GM23338 (cell line): ENCODE data around the gene TNFRSF8. TPM values are rescaled to one million over a fixed set of nuclear protein-coding genes. Genes with fewer than 3 reads are reported as not detected.

Experiments used
- ATAC-seq: fragments of 200-7000 bp; cut with Tn5 transposase; 3 replicates; pipeline ENCODE4 v1.9.1; 2020
- DNase-seq: peaks from one replicate; pipeline ENCODE4 v3.0.0-alpha.2; 2015; ENCODE audit warnings: low spot score
- H2AFZ ChIP-seq: fragments of 200-600 bp; sonication (generic); 2 replicates; pipeline ENCODE4 v1.8.0; 2016; ENCODE audit warnings: antibody characterized with exemption, mild to moderate bottlenecking, moderate library complexity
- H3F3A ChIP-seq: fragments of 200-600 bp; sonication (generic); replicated peaks from 2 replicates; pipeline ENCODE4 v1.8.0; 2017; ENCODE audit warnings: antibody characterized with exemption, mixed run types, low read depth
- H3K27ac ChIP-seq: fragments of 200-600 bp; sonication (generic); 2 replicates; pipeline ENCODE4 v1.6.1; 2016; ENCODE audit warnings: low read depth
- H3K27me3 ChIP-seq: fragments of 200-600 bp; sonication (generic); 2 replicates; pipeline ENCODE4 v1.8.0; 2016; ENCODE audit warnings: mild to moderate bottlenecking, mixed run types, moderate library complexity; ENCODE audit not compliant: insufficient read depth
- H3K36me3 ChIP-seq: fragments of 200-600 bp; sonication (generic); 2 replicates; pipeline ENCODE4 v1.8.0; 2016; ENCODE audit warnings: mild to moderate bottlenecking; ENCODE audit not compliant: insufficient read depth
- H3K4me1 ChIP-seq: fragments of 200-600 bp; sonication (generic); 2 replicates; pipeline ENCODE4 v1.8.0; 2016; ENCODE audit warnings: mild to moderate bottlenecking, moderate library complexity; ENCODE audit not compliant: insufficient read depth
- H3K4me2 ChIP-seq: fragments of 200-600 bp; sonication (generic); 2 replicates; pipeline ENCODE4 v1.7.1; 2017; ENCODE audit warnings: mixed run types
- H3K4me3 ChIP-seq: fragments of 200-600 bp; sonication (generic); 2 replicates; pipeline ENCODE4 v1.6.1; 2016; ENCODE audit warnings: mixed run types
- H3K79me2 ChIP-seq: fragments of 200-600 bp; sonication (generic); replicated peaks from 2 replicates; pipeline ENCODE4 v1.8.0; 2017; ENCODE audit warnings: mild to moderate bottlenecking; ENCODE audit not compliant: insufficient read depth
- H3K9me2 ChIP-seq: fragments of 200-600 bp; sonication (generic); 2 replicates; pipeline ENCODE4 v1.8.0; 2017; ENCODE audit not compliant: insufficient read depth
- H4K20me1 ChIP-seq: fragments of 200-600 bp; sonication (generic); replicated peaks from 2 replicates; pipeline ENCODE4 v1.8.0; 2017; ENCODE audit warnings: mild to moderate bottlenecking; ENCODE audit not compliant: insufficient read depth
- H3K27ac Mint-ChIP-seq: 2 replicates; pipeline ENCODE4 v1.8.0; 2020; ENCODE audit warnings: inconsistent platforms, mild to moderate bottlenecking, moderate library complexity, mixed read lengths
- H3K27me3 Mint-ChIP-seq: 3 replicates; pipeline ENCODE4 v1.8.0; 2022; ENCODE audit warnings: low read depth, mild to moderate bottlenecking, moderate library complexity, mixed read lengths, inconsistent platforms; ENCODE audit not compliant: insufficient read depth, poor library complexity
- H3K36me3 Mint-ChIP-seq: 3 replicates; pipeline ENCODE4 v1.8.0; 2021; ENCODE audit warnings: low read depth, mild to moderate bottlenecking, inconsistent platforms, moderate library complexity, mixed read lengths
- H3K4me1 Mint-ChIP-seq: 3 replicates; pipeline ENCODE4 v1.8.0; 2020; ENCODE audit warnings: mild to moderate bottlenecking, inconsistent platforms, mixed read lengths
- H3K4me3 Mint-ChIP-seq: 3 replicates; pipeline ENCODE4 v1.8.0; 2021; ENCODE audit warnings: moderate library complexity, mild to moderate bottlenecking, inconsistent platforms, mixed read lengths
- H3K9me3 Mint-ChIP-seq: 3 replicates; pipeline ENCODE4 v1.8.0; 2020; ENCODE audit warnings: moderate library complexity, mild to moderate bottlenecking, inconsistent platforms, mixed read lengths
- ETS1 ChIP-seq: IDR thresholded peaks from 2 replicates; pipeline ENCODE4 v1.6.1; 2016; ENCODE audit warnings: antibody characterized with exemption
- EZH2 ChIP-seq: fragments of 200-600 bp; sonication (generic); IDR thresholded peaks from one replicate; pipeline ENCODE4 v1.8.0; 2017; ENCODE audit warnings: antibody characterized with exemption, mild to moderate bottlenecking, low read depth; ENCODE audit not compliant: unreplicated experiment
- EZH2phosphoT487 ChIP-seq: fragments of 200-600 bp; sonication (generic); IDR thresholded peaks from one replicate; pipeline ENCODE4 v1.8.1; 2018; ENCODE audit warnings: antibody characterized with exemption; ENCODE audit not compliant: unreplicated experiment
- NANOG ChIP-seq: IDR thresholded peaks from 2 replicates; pipeline ENCODE4 v1.6.1; 2016; ENCODE audit warnings: antibody characterized with exemption, borderline replicate concordance
- STAT1 ChIP-seq: IDR thresholded peaks from one replicate; pipeline ENCODE4 v1.6.1; 2016; ENCODE audit warnings: antibody characterized with exemption; ENCODE audit not compliant: unreplicated experiment
- ZNF114 ChIP-seq: fragments of 250-450 bp; sonication (Bioruptor Pico); IDR thresholded peaks from 2 replicates; pipeline ENCODE4 v1.5.0; 2020; ENCODE audit warnings: mild to moderate bottlenecking, moderate library complexity
- ZNF331 ChIP-seq: fragments of 250-450 bp; sonication (Bioruptor Pico); IDR thresholded peaks from 2 replicates; pipeline ENCODE4 v1.5.0; 2020; ENCODE audit warnings: low read depth, mild to moderate bottlenecking, moderate library complexity
- polyA plus RNA-seq: library from polyadenylated mRNA; unstranded; fragments of >200 nt; fragmentation: Nextera tagmentation; extraction: Ambion mirVana; gene quantifications from 2 replicates; pipeline ENCODE4 v1.2.1, GENCODE V29; 2016
- total RNA-seq: library from RNA; depleted of rRNA; stranded (reverse); fragments of >200 nt; shearing (Covaris generic); gene quantifications from 2 replicates; pipeline ENCODE4 v1.2.3, GENCODE V29; 2014

The TNFRSF8 gene
- total and polyA plus RNA-seq, 2 experiments from 2014 or later = 11.7 to 28.2 TPM

- H3K27me3 Mint-ChIP-seq = no peaks in the 10 kb centered on the region
- H3K27ac ChIP-seq = no peak overlapping the region
- 0 out of 2 replicates have a peak, but pooled peaks cover 10% of the 10 kb centered on the region for H3F3A ChIP-seq
- no peaks in the 10 kb centered on the region for H3K9me2 ChIP-seq
- no peaks in the 10 kb centered on the region for H3K36me3 Mint-ChIP-seq
- H3K4me1 Mint-ChIP-seq = peaks cover 10% of the 10 kb centered on the region; the same call in 2 of the 3 replicates
- H3K79me2 ChIP-seq = no peaks in the 10 kb centered on the region
- no peaks in the 10 kb centered on the region for H4K20me1 ChIP-seq
- H3K4me3 Mint-ChIP-seq = no peak overlapping the region
- H3K4me2 ChIP-seq = no peak overlapping the region
- H3K36me3 ChIP-seq = no peaks in the 10 kb centered on the region; the same call in 1 of the 2 replicates
- H3K27ac Mint-ChIP-seq = no peak overlapping the region
- DNase-seq = no peak
- TF ChIP-seq NANOG (no peak), EZH2 (no peak), ZNF331 (CRISPR knock-in tag) (no peak), ETS1 (no peak)
- no peak overlapping the region for H2AFZ ChIP-seq
- no peak for ATAC-seq
- no peaks in the 10 kb centered on the region for H3K27me3 ChIP-seq
- H3K9me3 Mint-ChIP-seq = no peaks in the 10 kb centered on the region
- H3K4me1 ChIP-seq = no peaks in the 10 kb centered on the region
- H3K4me3 ChIP-seq = no peak overlapping the region
Observed at GRCh38 chr1:12144236-12144635, 81.1 kb downstream of the TNFRSF8 start.

- Histone ChIP-seq H4K20me1 (no peaks in the 10 kb centered on the region), H3K9me2 (no peaks in the 10 kb centered on the region), H3F3A (0 out of 2 replicates have a peak, but pooled peaks cover 10% of the 10 kb centered on the region), H3K4me2 (no peak overlapping the region), H2AFZ (no peak overlapping the region), H3K36me3 (no peaks in the 10 kb centered on the region; the same call in 1 of the 2 replicates), H3K79me2 (no peaks in the 10 kb centered on the region), H3K4me1 (no peaks in the 10 kb centered on the region), H3K27me3 (no peaks in the 10 kb centered on the region), H3K27ac (no peak overlapping the region), H3K4me3 (no peak overlapping the region)
- no peak for DNase-seq
- TF ChIP-seq ZNF114 = no peak
- H3K27me3 Mint-ChIP-seq = no peaks in the 10 kb centered on the region
- H3K36me3 Mint-ChIP-seq = no peaks in the 10 kb centered on the region
- peaks cover 10% of the 10 kb centered on the region; the same call in 2 of the 3 replicates for H3K4me1 Mint-ChIP-seq
- no peak overlapping the region for H3K4me3 Mint-ChIP-seq
- ATAC-seq = no peak
- no peak overlapping the region for H3K27ac Mint-ChIP-seq
- no peaks in the 10 kb centered on the region; the same call in 2 of the 3 replicates for H3K9me3 Mint-ChIP-seq
Observed at GRCh38 chr1:12144969-12145368, 81.9 kb downstream of the TNFRSF8 start.

GRCh38 chr1:12145616-12146342 is 82.7 kb downstream of the TNFRSF8 start:
- DNase-seq (no peak), ATAC-seq (no peak)
- Histone ChIP-seq H3K4me3 (no peak overlapping the region), H3F3A (0 out of 2 replicates have a peak, but pooled peaks cover 10% of the 10 kb centered on the region), H2AFZ (no peak overlapping the region), H3K9me2 (no peaks in the 10 kb centered on the region), H3K4me1 (no peaks in the 10 kb centered on the region), H3K27ac (no peak overlapping the region), H3K27me3 (no peaks in the 10 kb centered on the region), H3K36me3 (no peaks in the 10 kb centered on the region; the same call in 1 of the 2 replicates), H3K79me2 (no peaks in the 10 kb centered on the region), H4K20me1 (no peaks in the 10 kb centered on the region), H3K4me2 (no peak overlapping the region)
- H3K9me3 Mint-ChIP-seq = no peaks in the 10 kb centered on the region; the same call in 2 of the 3 replicates
- H3K4me1 Mint-ChIP-seq = peaks cover 10% of the 10 kb centered on the region; the same call in 2 of the 3 replicates
- no peak overlapping the region; the same call in 1 of the 2 replicates for H3K27ac Mint-ChIP-seq
- no peaks in the 10 kb centered on the region for H3K27me3 Mint-ChIP-seq
- no peak overlapping the region for H3K4me3 Mint-ChIP-seq
- H3K36me3 Mint-ChIP-seq = no peaks in the 10 kb centered on the region
- no peak for TF ChIP-seq EZH2phosphoT487
- no peak for TF ChIP-seq STAT1
- TF ChIP-seq ZNF114 = no peak
